GM20431 (cell line): ENCODE measurements around the gene MAN1B1.
"Not testable (repeated sequence)": the region's sequence is repeated elsewhere in the genome, so short reads cannot be mapped to it uniquely, and the experiment has no call there.

Experiments used
- in situ Hi-C: fragments of 300-500 bp; cut with MseI, MboI; formaldehyde crosslinking; loops from one replicate; pipeline ENCODE4 v1.15.0; 2020; ENCODE audit warnings: low sequenced_read_pairs; ENCODE audit not compliant: unreplicated experiment

The MAN1B1 gene

GRCh38 chr9:137052293-137052692, 34.5 kb upstream of the MAN1B1 start:
- in situ Hi-C loops: no loop called here

GRCh38 chr9:137052998-137053943, 33.5 kb upstream of the MAN1B1 start:
- in situ Hi-C loops: no loop called here

GRCh38 chr9:137053944-137054931, 32.5 kb upstream of the MAN1B1 start, which contains the start of gene ENTPD2:
ENTPD2 (minus strand) TSS chr9:137054061; CDS start chr9:137053997, 64 bp downstream.
- in situ Hi-C loops: no loop called here

- in situ Hi-C loops: no loop called here
Observed at GRCh38 chr9:137054932-137055384, 31.8 kb upstream of the MAN1B1 start.

GRCh38 chr9:137055385-137056364, 31.1 kb upstream of the MAN1B1 start:
- in situ Hi-C loops: no loop called here

GRCh38 chr9:137056739-137057415, 29.9 kb upstream of the MAN1B1 start:
- in situ Hi-C loops: no loop called here

GRCh38 chr9:137057545-137057944, 29.2 kb upstream of the MAN1B1 start:
- in situ Hi-C loops: no loop called here

- in situ Hi-C loops: no loop called here
Observed at GRCh38 chr9:137058521-137059234, 28.1 kb upstream of the MAN1B1 start.

GRCh38 chr9:137062384-137062783, 24.4 kb upstream of the MAN1B1 start:
- in situ Hi-C loops: no loop called here

- in situ Hi-C loops: not testable (repeated sequence)
Observed at GRCh38 chr9:137062798-137063197, 24.0 kb upstream of the MAN1B1 start.

GRCh38 chr9:137063311-137064026, 23.3 kb upstream of the MAN1B1 start:
- in situ Hi-C loops: no loop called here

- in situ Hi-C loops: no loop called here
Observed at GRCh38 chr9:137064027-137064879, 22.5 kb upstream of the MAN1B1 start.

- in situ Hi-C loops: no loop called here
Observed at GRCh38 chr9:137064880-137065164, 22.0 kb upstream of the MAN1B1 start.

GRCh38 chr9:137065336-137065967, 21.3 kb upstream of the MAN1B1 start:
- in situ Hi-C loops: no loop called here

GRCh38 chr9:137066096-137066861, 20.5 kb upstream of the MAN1B1 start:
- in situ Hi-C loops: no loop called here
